HCT116 (cell line): ENCODE measurements around the gene NCOA6. TPM values are rescaled to one million over a fixed set of nuclear protein-coding genes. Genes with fewer than 3 reads are reported as not detected.

Source experiments
- ATAC-seq: fragments of 200-7000 bp; cut with Tn5 transposase; 2 replicates; pipeline ENCODE4 v1.9.1; 2020; ENCODE audit warnings: mild to moderate bottlenecking, moderate library complexity
- BruUV-seq: library from RNA; stranded (reverse); fragments of 400-500 nt; replicated peaks from 2 replicates; lab custom pipeline; 2021; lab: Mats Ljungman, UMichigan
- CTCF ChIA-PET: fragments of 300-600 bp; sonication (Branson Sonifier 250); formaldehyde crosslinking; loops from one replicate; lab custom pipeline; 2021; ENCODE audit warnings: antibody characterized with exemption; lab: Charles Lee
- POLR2A ChIA-PET: fragments of 300-600, 350-600 bp; sonication (Branson Sonifier 250); formaldehyde crosslinking; loops from one replicate; lab custom pipeline; 2021; ENCODE audit warnings: antibody characterized with exemption; lab: Charles Lee
- RAD21 ChIA-PET, 2 experiments: fragments of 300-600 bp; sonication (Branson Sonifier 250); formaldehyde crosslinking; loops; one replicate each; lab custom pipeline; 2023; ENCODE audit warnings: low total read pairs in 2 of 2; ENCODE audit not compliant: uncharacterized antibody in 2 of 2, unreplicated experiment in 2 of 2, low non-redundant PET in 1 of 2; lab: Charles Lee
- DNase-seq: peaks from one replicate; pipeline ENCODE4 v3.0.0-alpha.2; 2010; ENCODE audit warnings: low read depth, low spot score
- H2AFZ ChIP-seq: fragments of 200-600 bp; shearing (Covaris generic), sonication (generic); 2 replicates; pipeline ENCODE4 v1.6.1; 2017; ENCODE audit warnings: low read depth, mixed run types, mixed read lengths, antibody characterized with exemption, low read length; ENCODE audit not compliant: poor library complexity, severe bottlenecking
- H3K27ac ChIP-seq: 2 replicates; pipeline ENCODE4 v1.5.1; 2012; ENCODE audit warnings: low read depth, low read length
- H3K27me3 ChIP-seq: fragments of 200-600 bp; sonication (generic); 2 replicates; pipeline ENCODE4 v1.6.1; 2016; ENCODE audit warnings: mixed run types, low read length, mixed read lengths; ENCODE audit not compliant: insufficient read depth
- H3K36me3 ChIP-seq, 2 experiments: fragments of 200-500 bp in 1 of 2; fragments of 200-600 bp in 1 of 2; sonication (Bioruptor generic) in 1 of 2; sonication (generic) in 1 of 2; 2 replicates each; pipeline versions ENCODE4 v1.5.1 to v1.6.1; 2014 to 2016; ENCODE audit warnings: low read length in 2 of 2, inconsistent platforms in 1 of 2, mixed read lengths in 1 of 2, mixed run types in 1 of 2; ENCODE audit not compliant: insufficient read depth in 2 of 2, control insufficient read depth in 1 of 2
- H3K4me1 ChIP-seq, 2 experiments: fragments of 200-600 bp in 1 of 2; sonication (generic) in 1 of 2; 2 replicates each; pipeline versions ENCODE4 v1.5.1 to v1.6.1; 2012 to 2017; ENCODE audit warnings: low read length in 2 of 2, inconsistent platforms in 1 of 2, mild to moderate bottlenecking in 1 of 2, mixed read lengths in 1 of 2, mixed run types in 1 of 2, moderate library complexity in 1 of 2; ENCODE audit not compliant: insufficient read depth in 2 of 2, control insufficient read depth in 1 of 2
- H3K4me2 ChIP-seq: fragments of 200-600 bp; sonication (generic); 2 replicates; pipeline ENCODE4 v1.6.1; 2017; ENCODE audit warnings: mixed run types, low read length, mixed read lengths
- H3K4me3 ChIP-seq, 2 experiments: fragments of 200-600 bp in 1 of 2; sonication (generic) in 1 of 2; replicated peaks in 1 of 2; 2 replicates each; pipeline ENCODE4 v1.5.1; 2011 to 2016; ENCODE audit warnings: low read length in 2 of 2, control low read depth in 1 of 2, low read depth in 1 of 2, mild to moderate bottlenecking in 1 of 2, mixed read lengths in 1 of 2, mixed run types in 1 of 2
- H3K79me2 ChIP-seq: fragments of 200-600 bp; sonication (generic); 2 replicates; pipeline ENCODE4 v1.6.1; 2017; ENCODE audit warnings: mild to moderate bottlenecking, mixed run types, low read length, moderate library complexity, mixed read lengths; ENCODE audit not compliant: insufficient read depth
- H3K9ac ChIP-seq: fragments of 200-600 bp; sonication (generic); 2 replicates; pipeline ENCODE4 v1.6.1; 2016; ENCODE audit warnings: low read length, mixed read lengths
- H3K9me2 ChIP-seq: fragments of 200-600 bp; sonication (generic), shearing (Covaris generic); 2 replicates; pipeline ENCODE4 v1.6.1; 2017; ENCODE audit warnings: mixed run types, mild to moderate bottlenecking, moderate library complexity; ENCODE audit not compliant: insufficient read depth
- H3K9me3 ChIP-seq, 2 experiments: fragments of 200-500 bp in 1 of 2; fragments of 200-600 bp in 1 of 2; sonication (Bioruptor generic) in 1 of 2; sonication (generic) in 1 of 2; 2 replicates each; pipeline ENCODE4 v1.6.1; 2014 to 2017; ENCODE audit warnings: low read length in 2 of 2, mixed read lengths in 2 of 2, inconsistent platforms in 1 of 2, low read depth in 1 of 2, mild to moderate bottlenecking in 1 of 2, mixed run types in 1 of 2, moderate library complexity in 1 of 2; ENCODE audit not compliant: control insufficient read depth in 1 of 2, insufficient read depth in 1 of 2
- H4K20me1 ChIP-seq: fragments of 200-600 bp; sonication (generic), shearing (Covaris generic); 2 replicates; pipeline ENCODE4 v1.6.1; 2017; ENCODE audit warnings: mixed run types, mild to moderate bottlenecking, moderate library complexity; ENCODE audit not compliant: insufficient read depth
- CBX3 ChIP-seq: IDR thresholded peaks from 2 replicates; pipeline ENCODE4 v1.6.1; 2012; ENCODE audit warnings: low read depth
- CEBPB ChIP-seq: IDR thresholded peaks from 2 replicates; pipeline ENCODE4 v1.6.1; 2012; ENCODE audit warnings: low read depth
- EGR1 ChIP-seq: IDR thresholded peaks from 2 replicates; pipeline ENCODE4 v1.6.1; 2012; ENCODE audit warnings: low read depth
- ELF1 ChIP-seq: IDR thresholded peaks from 2 replicates; pipeline ENCODE4 v1.6.1; 2012; ENCODE audit warnings: low read depth, borderline replicate concordance
- EZH2 ChIP-seq: fragments of 200-600 bp; sonication (generic); IDR thresholded peaks from 2 replicates; pipeline ENCODE4 v1.6.1; 2017; ENCODE audit warnings: antibody characterized with exemption, mixed run types
- EZH2phosphoT487 ChIP-seq: fragments of 200-600 bp; IDR thresholded peaks from 2 replicates; pipeline ENCODE4 v1.6.1; 2018; ENCODE audit warnings: antibody characterized with exemption, borderline replicate concordance
- JUND ChIP-seq: IDR thresholded peaks from 2 replicates; pipeline ENCODE4 v1.6.1; 2012
- POLR2AphosphoS5 ChIP-seq: IDR thresholded peaks from 2 replicates; pipeline ENCODE4 v1.6.1; 2011; ENCODE audit warnings: mild to moderate bottlenecking, low read depth, low read length, moderate library complexity
- RAD21 ChIP-seq: IDR thresholded peaks from 2 replicates; pipeline ENCODE4 v1.6.1; 2012; ENCODE audit warnings: low read depth, mild to moderate bottlenecking
- SIN3A ChIP-seq: IDR thresholded peaks from 2 replicates; pipeline ENCODE4 v1.6.1; 2012; ENCODE audit warnings: low read depth
- SP1 ChIP-seq: IDR thresholded peaks from 2 replicates; pipeline ENCODE4 v1.6.1; 2012; ENCODE audit warnings: low read depth
- SRF ChIP-seq: IDR thresholded peaks from 2 replicates; pipeline ENCODE4 v1.6.1; 2012; ENCODE audit warnings: low read depth
- TCF7L2 ChIP-seq: IDR thresholded peaks from 2 replicates; pipeline ENCODE4 v1.7.0; 2011; ENCODE audit warnings: borderline replicate concordance, inconsistent platforms; ENCODE audit not compliant: insufficient read depth, insufficient read length; ENCODE audit errors: extremely low read depth
- YY1 ChIP-seq: IDR thresholded peaks from 2 replicates; pipeline ENCODE4 v1.6.1; 2011; ENCODE audit warnings: low read length, low read depth, moderate library complexity, mild to moderate bottlenecking; ENCODE audit not compliant: insufficient replicate concordance; ENCODE audit errors: extremely low read depth
- ZFX ChIP-seq: fragments of 450-650 bp; IDR thresholded peaks from 2 replicates; pipeline ENCODE4 v1.6.1; 2017
- ZNF274 ChIP-seq: fragments of 200-500 bp; sonication (Bioruptor generic); IDR thresholded peaks from 2 replicates; pipeline ENCODE4 v1.6.1; 2014; ENCODE audit warnings: mild to moderate bottlenecking, low read depth, low read length, inconsistent platforms
- intact Hi-C: fragments of 100-400 bp; cut with micrococcal nuclease; formaldehyde crosslinking; loops from 2 replicates; pipeline ENCODE4 v1.10.0; 2022
- total RNA-seq: library from RNA; stranded (reverse); gene quantifications from one replicate; pipeline ENCODE4 v1.2.1, GENCODE V29; 2021; ENCODE audit not compliant: unreplicated experiment
- TF ChIP-seq, protein P1 (sequence below): IDR thresholded peaks from 2 replicates; pipeline ENCODE4 v1.6.1; 2012
- TF ChIP-seq, protein P2 (sequence below): IDR thresholded peaks from 2 replicates; pipeline ENCODE4 v1.6.1; 2011; ENCODE audit warnings: mild to moderate bottlenecking, low read length, moderate library complexity; ENCODE audit not compliant: insufficient replicate concordance; ENCODE audit errors: extremely low read depth

Gene NCOA6
- total RNA-seq, 1 experiment from 2014 or later = 24.8 TPM

DNA sequence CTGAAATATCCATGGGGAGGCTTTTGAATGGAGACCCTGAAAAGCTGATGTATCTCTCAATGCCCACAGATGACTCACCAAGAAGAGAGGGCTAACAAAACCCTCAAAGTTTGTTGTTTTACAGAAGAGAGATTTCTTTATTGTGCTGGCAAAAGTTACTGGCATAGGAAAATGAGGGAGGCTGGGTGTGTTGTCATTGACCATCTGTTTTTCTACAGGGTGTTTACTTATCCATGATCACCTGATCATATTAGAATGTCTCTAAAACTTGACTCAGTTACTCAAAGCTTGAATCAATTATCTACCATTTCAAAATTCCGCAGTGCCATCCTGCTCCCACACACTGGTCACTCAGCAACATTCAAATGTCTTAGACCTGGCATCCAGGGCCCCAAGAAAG is 9.8 kb downstream of the NCOA6 start:
- peaks cover 89% of the 10 kb centered on the region for H3K79me2 ChIP-seq
- no peak for DNase-seq
- no TSS peak for BruUV-seq

DNA sequence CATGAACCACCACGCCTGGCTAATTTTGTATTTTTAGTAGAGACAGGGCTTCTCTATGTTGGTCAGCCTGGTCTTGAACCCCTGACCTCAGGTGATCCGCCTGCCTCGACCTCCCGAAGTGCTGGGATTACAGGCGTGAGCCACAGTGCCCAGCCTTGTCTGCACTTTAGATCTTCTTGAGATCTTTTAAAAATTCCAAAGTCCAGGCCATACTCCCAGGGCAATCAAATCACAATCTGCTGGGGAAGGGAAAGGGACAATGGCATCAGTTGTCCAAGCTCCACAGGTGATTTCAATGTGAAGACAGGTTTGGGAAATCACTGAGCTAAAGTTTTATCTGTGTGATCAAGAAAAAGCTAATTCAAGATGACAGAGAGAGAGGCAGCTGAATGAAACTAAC is 16.9 kb downstream of the NCOA6 start:
- Histone ChIP-seq H4K20me1 (no peaks in the 10 kb centered on the region), H3K9ac (no peak overlapping the region), H3K9me2 (no peaks in the 10 kb centered on the region), H3K27ac (no peak overlapping the region), H3K9me3 (no peaks in the 10 kb centered on the region), H3K4me3 (no peak overlapping the region), H3K36me3 (no peaks in the 10 kb centered on the region), H3K4me2 (no peak overlapping the region), H3K27me3 (no peaks in the 10 kb centered on the region), H2AFZ (no peak overlapping the region), H3K4me1 (peaks cover 0 to 4% of the 10 kb centered on the region in 2 experiments; a peak in 2 of 4 replicates), H3K79me2 (peaks cover 66% of the 10 kb centered on the region)
- no peak for ATAC-seq
- no TSS peak for BruUV-seq
- ChIA-PET POLR2A (no interaction called here), CTCF (no interaction called here), RAD21 (no interaction called here)
- intact Hi-C loops = no loop called here
- DNase-seq = no peak
- TF ChIP-seq EZH2 (no peak), SP1 (no peak), RAD21 (no peak), ZNF274 (no peak), EZH2phosphoT487 (no peak), CBX3 (no peak), SRF (no peak), ZFX (no peak), CEBPB (no peak), ELF1 (no peak), EGR1 (no peak)
- TF ChIP-seq, protein P1, sequence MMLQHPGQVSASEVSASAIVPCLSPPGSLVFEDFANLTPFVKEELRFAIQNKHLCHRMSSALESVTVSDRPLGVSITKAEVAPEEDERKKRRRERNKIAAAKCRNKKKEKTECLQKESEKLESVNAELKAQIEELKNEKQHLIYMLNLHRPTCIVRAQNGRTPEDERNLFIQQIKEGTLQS = no peak
- TF ChIP-seq, protein P2, sequence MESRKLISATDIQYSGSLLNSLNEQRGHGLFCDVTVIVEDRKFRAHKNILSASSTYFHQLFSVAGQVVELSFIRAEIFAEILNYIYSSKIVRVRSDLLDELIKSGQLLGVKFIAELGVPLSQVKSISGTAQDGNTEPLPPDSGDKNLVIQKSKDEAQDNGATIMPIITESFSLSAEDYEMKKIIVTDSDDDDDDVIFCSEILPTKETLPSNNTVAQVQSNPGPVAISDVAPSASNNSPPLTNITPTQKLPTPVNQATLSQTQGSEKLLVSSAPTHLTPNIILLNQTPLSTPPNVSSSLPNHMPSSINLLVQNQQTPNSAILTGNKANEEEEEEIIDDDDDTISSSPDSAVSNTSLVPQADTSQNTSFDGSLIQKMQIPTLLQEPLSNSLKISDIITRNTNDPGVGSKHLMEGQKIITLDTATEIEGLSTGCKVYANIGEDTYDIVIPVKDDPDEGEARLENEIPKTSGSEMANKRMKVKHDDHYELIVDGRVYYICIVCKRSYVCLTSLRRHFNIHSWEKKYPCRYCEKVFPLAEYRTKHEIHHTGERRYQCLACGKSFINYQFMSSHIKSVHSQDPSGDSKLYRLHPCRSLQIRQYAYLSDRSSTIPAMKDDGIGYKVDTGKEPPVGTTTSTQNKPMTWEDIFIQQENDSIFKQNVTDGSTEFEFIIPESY = no peak

More for the DNA sequence above, 9.8 kb downstream of the NCOA6 start:
- Histone ChIP-seq H3K9me2 (no peaks in the 10 kb centered on the region), H3K9ac (no peak overlapping the region), H3K9me3 (no peaks in the 10 kb centered on the region), H4K20me1 (peaks cover 4% of the 10 kb centered on the region; the same call in 1 of the 2 replicates), H3K4me3 (no peak overlapping the region), H2AFZ (no peak overlapping the region), H3K4me2 (no peak overlapping the region), H3K27me3 (no peaks in the 10 kb centered on the region), H3K36me3 (no peaks in the 10 kb centered on the region), H3K4me1 (no peaks in the 10 kb centered on the region), H3K27ac (no peak overlapping the region)
- intact Hi-C loops = no loop called here
- POLR2A ChIA-PET = no interaction called here
- RAD21 ChIA-PET = no interaction called here
- no peak for ATAC-seq
- CTCF ChIA-PET = no interaction called here
- no peak for TF ChIP-seq SIN3A
- TF ChIP-seq RAD21 = no peak
- TF ChIP-seq SP1 = no peak
- TF ChIP-seq JUND = no peak
- TF ChIP-seq YY1 = no peak
- no peak for TF ChIP-seq EZH2
- TF ChIP-seq TCF7L2 = no peak
- TF ChIP-seq ZNF274 = no peak
- no peak for TF ChIP-seq CEBPB
- no peak for TF ChIP-seq POLR2AphosphoS5
- no peak for TF ChIP-seq SRF
- no peak for TF ChIP-seq ELF1
- TF ChIP-seq, protein P2 = no peak
